Activated T-helper 2 cell treated with anti-CD3 and anti-CD28 coated beads, Interferon-gamma antibody, Interleukin-2, Interleukin-4, amounts not matched to agents 10 μg/mL and 5 μg/mL and 100 μg/mL, durations not matched to agents 14 hours and 24 hours and 36 hours (primary cell): ENCODE results near the gene MYEOV. TPM values are rescaled to one million over a fixed set of nuclear protein-coding genes. Genes with fewer than 3 reads are reported as not detected.

Source experiments
- DNase-seq: peaks from one replicate; pipeline ENCODE4 v3.0.0; 2021; ENCODE audit warnings: low spot score
- H3K27ac Mint-ChIP-seq: one replicate; pipeline ENCODE4 v1.8.0; 2021; ENCODE audit warnings: mixed read lengths
- H3K27me3 Mint-ChIP-seq: one replicate; pipeline ENCODE4 v1.8.0; 2021; ENCODE audit warnings: low read depth, mixed read lengths
- H3K36me3 Mint-ChIP-seq: one replicate; pipeline ENCODE4 v1.8.0; 2021; ENCODE audit warnings: low read depth, mixed read lengths
- H3K4me1 Mint-ChIP-seq: one replicate; pipeline ENCODE4 v1.8.0; 2021; ENCODE audit warnings: low read depth, mixed read lengths
- H3K4me3 Mint-ChIP-seq: one replicate; pipeline ENCODE4 v1.8.0; 2021; ENCODE audit warnings: low read depth, mild to moderate bottlenecking, moderate library complexity, mixed read lengths
- H3K9me3 Mint-ChIP-seq: one replicate; pipeline ENCODE4 v1.8.0; 2021; ENCODE audit warnings: mixed read lengths
- intact Hi-C: fragments of 100-400 bp; cut with micrococcal nuclease; formaldehyde crosslinking; loops from one replicate; pipeline ENCODE4 v1.15.1; 2023
- total RNA-seq: library from RNA; stranded (reverse); gene quantifications from 2 replicates; pipeline ENCODE4 v1.2.3, GENCODE V29; 2022

Gene MYEOV
- total RNA-seq, 1 donor from 2014 or later, result 0.09 TPM

DNA sequence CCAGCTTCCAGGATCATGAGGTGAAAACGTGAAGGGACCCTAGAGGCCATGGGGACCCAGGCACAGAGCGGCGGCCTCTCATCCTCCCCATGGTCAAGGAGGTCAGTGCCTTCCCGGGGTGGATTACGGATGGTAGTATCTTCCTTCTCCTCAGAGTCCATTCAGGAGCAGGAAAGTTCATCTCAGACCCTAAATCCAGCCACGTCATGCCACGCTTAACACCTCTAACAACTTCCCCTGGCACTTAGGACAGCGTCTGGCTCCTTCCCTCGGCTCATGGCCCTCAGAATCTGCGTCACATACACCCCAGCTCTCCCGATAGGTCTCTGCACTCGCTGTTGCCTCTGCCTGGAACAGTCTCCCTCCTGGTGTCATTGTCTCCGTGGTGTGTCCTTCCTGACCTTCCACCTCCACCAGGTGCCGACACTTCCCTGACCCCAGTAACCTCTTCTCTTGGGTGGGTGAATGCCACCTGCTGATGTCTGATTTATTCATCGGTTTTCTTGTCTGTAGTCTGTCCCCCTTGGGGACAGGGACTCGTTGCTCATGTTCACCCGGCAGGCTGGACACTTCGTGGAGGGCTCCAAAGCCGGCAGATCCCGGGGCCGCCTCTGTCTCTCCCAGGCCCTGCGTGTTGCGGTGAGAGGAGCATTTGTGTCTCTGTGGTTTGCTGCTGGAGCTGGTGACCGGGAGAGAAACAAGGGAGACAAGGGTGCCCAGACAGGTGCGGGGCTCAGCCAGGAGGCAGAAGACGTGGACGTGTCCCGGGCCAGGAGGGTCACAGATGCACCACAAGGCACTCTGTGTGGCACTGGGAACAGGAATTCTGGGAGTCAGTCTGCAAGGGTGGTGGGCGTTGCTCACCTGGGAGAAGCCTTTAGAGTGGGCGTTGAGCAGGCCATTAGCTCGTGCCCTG lies 1.4 kb downstream of the MYEOV start:
- no peak overlapping the region for H3K27ac Mint-ChIP-seq

DNA sequence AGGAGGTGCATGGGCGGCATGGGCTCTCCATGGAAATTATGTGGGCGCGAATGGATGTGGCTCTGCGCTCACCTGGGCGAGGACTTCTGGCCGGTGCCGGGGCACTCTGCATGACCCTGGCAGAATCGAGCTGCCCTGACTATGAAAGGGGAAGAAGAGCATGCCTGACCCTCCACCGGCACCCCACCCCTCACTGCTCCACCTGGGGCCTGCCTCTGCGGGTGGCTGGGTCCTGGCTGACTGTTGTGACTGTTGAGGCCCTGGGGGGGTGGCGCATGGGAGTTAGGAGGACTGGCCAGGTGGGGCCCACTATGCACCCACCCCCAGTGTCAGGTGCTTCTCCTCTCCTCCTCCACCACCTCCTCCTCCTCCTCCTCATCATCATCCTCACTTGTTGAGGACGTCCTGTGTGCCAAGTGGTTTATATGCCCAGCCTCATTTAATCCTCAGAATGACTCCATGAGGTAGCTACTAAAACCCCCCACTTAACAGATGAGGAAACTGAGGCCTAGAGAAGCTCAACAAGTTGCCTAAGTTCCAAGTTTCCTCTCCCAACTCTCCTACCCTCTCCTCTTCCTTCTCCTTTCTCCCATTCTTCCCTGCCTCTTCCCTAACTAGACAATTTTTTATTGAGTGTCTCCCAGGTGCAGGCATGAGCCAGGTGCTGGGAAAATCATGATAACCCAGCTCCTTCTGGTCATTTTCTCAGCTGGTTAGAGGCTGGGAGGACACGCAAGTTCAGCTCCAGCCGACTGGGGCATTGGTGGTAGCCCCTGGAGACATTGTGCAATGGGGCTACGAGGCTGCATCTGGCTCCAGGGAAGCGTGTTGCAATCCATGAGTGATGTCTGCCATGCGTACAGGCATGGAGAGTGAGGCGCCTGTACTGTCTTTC lies 2.3 kb downstream of the MYEOV start:
- intact Hi-C loops, result loop anchor here (2.0 to 5.0 kb wide), 6 partner anchors 21 to 174 kb away; no protein-coding TSS in a partner anchor
- Mint-ChIP-seq H3K4me3 (no peak overlapping the region), H3K4me1 (peaks cover 43% of the 10 kb centered on the region), H3K27me3 (no peaks in the 10 kb centered on the region), H3K36me3 (no peaks in the 10 kb centered on the region), H3K9me3 (no peaks in the 10 kb centered on the region), H3K27ac (no peak overlapping the region)
- DNase-seq, result no peak

More for the DNA sequence above, 1.4 kb downstream of the MYEOV start:
- DNase-seq, result no peak
- Mint-ChIP-seq H3K36me3 (no peaks in the 10 kb centered on the region), H3K4me3 (no peak overlapping the region), H3K9me3 (no peaks in the 10 kb centered on the region), H3K27me3 (no peaks in the 10 kb centered on the region), H3K4me1 (peaks cover 39% of the 10 kb centered on the region)
- intact Hi-C loops, result loop anchor here (5.0 kb wide), 3 partner anchors 57 to 173 kb away; no protein-coding TSS in a partner anchor

DNA sequence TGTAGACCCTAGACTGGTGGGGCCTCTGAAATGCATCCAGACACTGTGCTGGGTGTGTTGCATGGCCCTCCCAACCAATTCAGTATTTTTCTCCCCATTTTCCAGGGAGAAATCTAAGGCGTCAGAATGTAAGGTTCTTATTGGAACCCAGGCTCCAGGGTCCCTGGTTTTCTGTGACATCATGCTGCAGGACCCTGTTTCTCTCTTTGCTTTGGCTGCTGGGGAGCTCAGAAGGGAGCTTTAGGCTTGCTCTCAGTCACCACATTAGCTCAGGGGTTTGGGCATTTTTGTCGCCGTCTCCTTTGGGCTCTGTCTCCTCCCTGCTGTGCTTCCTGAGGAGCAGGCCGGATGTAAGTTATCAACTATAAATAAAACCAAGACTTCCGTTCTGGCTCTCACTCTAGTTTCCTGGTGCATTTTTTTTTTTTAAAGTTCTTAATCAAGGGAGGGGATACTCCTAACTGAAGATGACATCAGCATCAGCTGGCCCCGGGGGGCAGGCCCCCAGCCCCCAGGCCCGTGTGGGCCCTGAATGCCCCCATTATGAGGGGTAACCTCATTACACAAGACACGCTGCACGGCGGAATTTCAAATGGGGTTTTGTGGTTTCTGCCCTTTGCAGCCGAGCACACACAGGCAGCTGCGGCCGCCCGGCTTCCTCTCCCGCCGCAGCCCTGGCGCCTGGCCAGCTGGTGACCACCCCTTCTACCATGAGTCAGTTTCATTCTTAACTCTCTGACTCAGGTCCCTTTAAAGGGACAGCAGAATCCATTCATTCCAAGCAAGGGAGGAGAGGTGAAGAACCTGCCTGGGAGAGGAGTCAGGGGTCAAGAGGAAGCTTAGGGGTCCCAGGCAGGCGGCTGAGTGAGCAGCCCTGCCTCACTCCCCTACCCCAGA lies 3.2 kb downstream of the MYEOV start:
- Mint-ChIP-seq H3K9me3 (no peaks in the 10 kb centered on the region), H3K36me3 (no peaks in the 10 kb centered on the region), H3K27me3 (no peaks in the 10 kb centered on the region), H3K4me1 (peaks cover 43% of the 10 kb centered on the region), H3K4me3 (peak overlapping the region; percentile 46), H3K27ac (peak overlapping the region; percentile 79)
- intact Hi-C loops, result loop anchor here (1.0 to 5.0 kb wide), 9 partner anchors 20 to 250 kb away; no protein-coding TSS in a partner anchor
- peak; percentile 80 for DNase-seq

DNA sequence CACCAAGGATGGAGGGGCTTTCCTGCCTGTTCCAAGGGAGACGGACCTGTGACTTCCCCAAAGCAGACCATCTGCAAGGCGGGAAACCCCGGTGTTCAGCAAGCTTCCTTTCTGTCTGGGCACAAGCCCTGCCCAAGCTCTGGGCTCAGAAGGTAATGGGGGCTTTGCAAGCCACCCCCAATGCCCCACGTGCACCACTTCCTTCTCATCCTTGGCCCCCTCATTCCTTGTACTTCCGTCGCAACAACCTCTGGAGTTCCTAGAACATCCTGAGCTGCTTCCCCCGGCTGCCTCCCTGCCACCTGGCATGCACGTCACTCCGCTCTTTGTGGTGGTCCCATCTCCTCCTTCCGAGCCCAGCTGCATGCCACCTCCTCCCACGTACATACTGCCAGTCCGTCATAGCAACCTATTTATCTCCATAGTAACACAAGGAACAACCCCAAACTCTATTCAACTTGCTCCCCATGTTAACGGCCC lies 3.9 kb downstream of the MYEOV start:
- H3K4me3 Mint-ChIP-seq, result peak overlapping the region; percentile 46
- H3K27me3 Mint-ChIP-seq, result no peaks in the 10 kb centered on the region
- H3K4me1 Mint-ChIP-seq, result peaks cover 45% of the 10 kb centered on the region
- no peaks in the 10 kb centered on the region for H3K36me3 Mint-ChIP-seq
- no peaks in the 10 kb centered on the region for H3K9me3 Mint-ChIP-seq
- peak; percentile 24 for DNase-seq
- intact Hi-C loops, result loop anchor here (1.0 to 5.0 kb wide), 9 partner anchors 19 to 249 kb away; no protein-coding TSS in a partner anchor
- H3K27ac Mint-ChIP-seq, result peak overlapping the region; percentile 79

DNA sequence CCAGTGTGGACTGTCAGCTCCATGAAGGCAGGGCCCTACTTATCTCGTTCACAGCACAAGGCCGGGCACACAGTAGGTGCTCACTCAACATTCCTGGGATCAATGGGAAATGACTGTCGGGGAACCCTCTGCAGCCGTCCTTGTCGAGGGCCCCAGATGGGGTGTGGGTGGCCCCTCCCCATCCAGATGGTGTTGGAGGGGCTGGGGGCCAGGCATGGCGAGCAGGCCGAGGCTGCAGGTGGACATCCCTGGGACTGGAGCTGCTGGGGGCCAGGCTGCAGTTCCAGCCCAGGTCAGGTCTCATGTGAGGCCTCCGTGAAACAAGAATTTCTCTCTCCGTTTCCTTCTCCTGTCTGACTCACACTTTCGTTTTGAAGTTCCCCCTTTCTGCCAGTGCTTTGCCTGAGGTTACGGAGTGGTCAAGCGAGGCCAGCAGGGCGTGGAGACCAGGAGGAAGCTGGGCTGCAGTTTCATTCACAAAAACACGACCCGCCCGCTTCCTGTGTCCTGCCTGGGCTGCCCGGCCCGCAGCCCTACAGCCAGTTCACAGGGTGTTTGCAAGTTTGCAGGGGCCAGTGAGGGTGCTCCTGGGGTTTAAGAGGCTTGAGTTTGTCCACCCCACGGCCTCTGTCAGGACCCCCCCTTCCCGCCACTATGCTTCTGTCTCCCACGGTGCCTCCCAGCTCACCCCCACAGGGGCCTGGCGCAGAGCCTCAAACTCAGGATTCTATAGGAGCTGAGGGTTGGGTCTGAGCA lies 4.5 kb downstream of the MYEOV start:
- DNase-seq, result peak; percentile 32
- Mint-ChIP-seq H3K27ac (peak overlapping the region; percentile 79), H3K27me3 (no peaks in the 10 kb centered on the region), H3K4me1 (peaks cover 45% of the 10 kb centered on the region), H3K36me3 (no peaks in the 10 kb centered on the region), H3K9me3 (no peaks in the 10 kb centered on the region), H3K4me3 (peak overlapping the region; percentile 46)
- intact Hi-C loops, result loop anchor here (5.0 kb wide), 3 partner anchors 54 to 176 kb away; no protein-coding TSS in a partner anchor

DNA sequence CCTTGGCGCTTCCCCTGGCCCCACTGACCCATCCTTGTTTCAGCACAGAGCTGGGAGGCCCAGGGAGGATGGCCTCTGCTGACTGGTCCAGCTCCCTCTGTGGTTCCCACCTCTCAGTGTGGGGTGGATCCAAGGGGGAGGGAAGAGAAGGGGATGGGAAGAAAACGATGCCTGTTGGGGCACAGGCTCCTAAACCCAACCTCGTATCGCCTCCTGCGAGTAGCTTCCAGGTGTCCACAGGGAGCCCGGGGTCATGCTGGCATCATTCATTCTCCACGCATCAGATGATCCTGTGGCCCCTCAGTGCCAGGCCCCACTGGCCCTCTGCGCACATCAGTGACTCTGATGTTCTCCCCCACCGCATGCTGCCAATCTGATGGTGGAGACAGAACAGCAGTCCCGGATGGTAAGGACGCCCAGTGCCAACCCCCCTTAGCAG lies 5.1 kb downstream of the MYEOV start:
- DNase-seq, result no peak
- no peaks in the 10 kb centered on the region for H3K36me3 Mint-ChIP-seq
- no peak overlapping the region for H3K27ac Mint-ChIP-seq
- H3K9me3 Mint-ChIP-seq, result no peaks in the 10 kb centered on the region
- no peaks in the 10 kb centered on the region for H3K27me3 Mint-ChIP-seq
- peaks cover 45% of the 10 kb centered on the region for H3K4me1 Mint-ChIP-seq
- intact Hi-C loops, result loop anchor here (5.0 kb wide), 3 partner anchors 53 to 177 kb away; no protein-coding TSS in a partner anchor
- H3K4me3 Mint-ChIP-seq, result no peak overlapping the region

DNA sequence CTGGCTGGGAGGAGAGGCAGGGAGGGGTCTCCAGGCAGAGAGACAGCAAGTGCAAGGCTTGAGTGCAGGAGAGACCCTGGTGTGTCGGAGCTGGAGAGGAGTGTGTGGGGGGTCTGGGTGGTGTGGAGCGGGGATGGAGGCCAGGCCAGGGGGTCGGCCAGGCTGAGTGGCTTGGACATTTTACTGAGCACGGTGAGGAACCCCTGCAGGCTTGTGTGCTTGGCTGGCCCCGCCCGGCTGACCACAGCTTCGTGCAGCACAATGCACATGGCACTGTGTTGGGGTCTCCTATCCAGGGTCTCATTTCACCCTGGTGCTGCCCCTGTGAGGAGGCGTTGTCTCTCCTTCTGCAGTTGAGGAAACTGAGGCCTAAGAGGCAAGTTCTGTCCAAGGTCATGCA lies 5.6 kb downstream of the MYEOV start:
- peaks cover 2% of the 10 kb centered on the region for H3K27me3 Mint-ChIP-seq
- H3K36me3 Mint-ChIP-seq, result no peaks in the 10 kb centered on the region
- no peak overlapping the region for H3K4me3 Mint-ChIP-seq
- H3K4me1 Mint-ChIP-seq, result peaks cover 45% of the 10 kb centered on the region
- no peak overlapping the region for H3K27ac Mint-ChIP-seq
- H3K9me3 Mint-ChIP-seq, result no peaks in the 10 kb centered on the region
- no peak for DNase-seq
- intact Hi-C loops, result loop anchor here (5.0 kb wide), 3 partner anchors 53 to 177 kb away; no protein-coding TSS in a partner anchor

DNA sequence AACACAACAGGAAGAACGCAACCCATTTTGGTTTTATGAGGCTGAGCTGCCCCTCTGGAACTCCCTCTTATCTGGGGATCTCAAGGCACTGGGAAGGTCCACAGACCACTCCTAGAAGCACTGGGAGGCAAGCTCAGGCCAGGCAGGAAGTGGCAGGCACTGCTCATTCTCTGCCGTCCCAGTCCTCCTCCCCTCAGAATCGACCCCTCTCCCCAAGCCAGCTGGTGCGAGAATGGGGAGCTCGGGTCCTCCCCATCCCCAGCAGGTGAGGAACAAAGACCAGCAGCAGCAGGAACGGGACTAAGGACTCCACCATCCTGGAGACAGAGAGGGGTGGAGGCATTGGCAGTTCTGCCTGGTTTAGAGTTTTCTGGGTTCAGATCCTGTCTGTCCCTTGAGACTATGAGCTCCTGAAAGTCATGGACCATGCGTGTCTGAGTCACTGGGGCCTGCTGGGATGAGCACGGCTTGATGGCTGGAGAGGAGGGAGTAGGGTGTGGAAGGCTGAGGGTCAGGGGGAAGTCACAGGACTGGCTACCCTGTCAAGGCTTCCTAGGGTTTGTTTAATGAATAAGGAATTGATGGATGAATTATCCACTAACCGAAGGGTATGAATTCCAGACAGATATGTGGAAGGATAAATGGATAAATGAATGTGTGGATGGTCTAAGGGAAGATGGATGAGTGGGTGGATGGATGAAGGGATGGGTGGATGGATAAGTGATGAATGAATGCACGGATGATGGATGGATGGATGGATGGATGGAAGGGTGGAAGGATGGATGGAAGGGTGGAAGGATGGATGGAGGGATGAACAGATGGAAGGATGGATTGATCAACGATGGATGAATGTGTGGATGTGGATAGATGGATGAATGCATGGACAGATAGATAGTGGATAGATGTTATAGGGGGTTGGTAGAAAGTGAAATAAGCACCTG lies 6.4 kb downstream of the MYEOV start:
- intact Hi-C loops, result loop anchor here (1.0 kb wide), 1 partner anchor 11 kb away; no protein-coding TSS in a partner anchor
- no peaks in the 10 kb centered on the region for H3K36me3 Mint-ChIP-seq
- H3K4me3 Mint-ChIP-seq, result no peak overlapping the region
- DNase-seq, result no peak
- peaks cover 43% of the 10 kb centered on the region for H3K4me1 Mint-ChIP-seq
- H3K27me3 Mint-ChIP-seq, result peaks cover 2% of the 10 kb centered on the region
- peak overlapping the region; percentile 23 for H3K27ac Mint-ChIP-seq
- no peaks in the 10 kb centered on the region for H3K9me3 Mint-ChIP-seq

DNA sequence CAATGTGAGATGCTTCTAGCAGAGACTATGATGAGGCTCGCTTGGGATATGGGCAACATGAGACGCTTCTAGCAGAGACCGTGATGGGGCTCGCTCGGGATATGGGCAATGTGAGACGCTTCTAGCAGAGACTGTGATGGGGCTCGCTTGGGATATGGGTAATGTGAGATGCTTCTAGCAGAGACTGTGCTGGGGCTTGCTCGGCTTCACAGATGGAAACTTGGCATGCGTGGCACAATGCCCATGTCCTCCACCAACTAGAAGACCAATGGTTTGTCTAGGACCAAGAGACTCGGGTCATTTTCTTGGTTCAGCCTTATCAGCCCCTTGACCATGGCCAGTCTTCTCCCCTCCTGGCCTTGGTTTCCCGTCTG lies 7.1 kb downstream of the MYEOV start:
- H3K27me3 Mint-ChIP-seq, result peaks cover 2% of the 10 kb centered on the region
- no peak overlapping the region for H3K4me3 Mint-ChIP-seq
- peaks cover 38% of the 10 kb centered on the region for H3K4me1 Mint-ChIP-seq
- H3K27ac Mint-ChIP-seq, result no peak overlapping the region
- intact Hi-C loops, result loop anchor here (1.0 kb wide), 1 partner anchor 10 kb away; no protein-coding TSS in a partner anchor
- no peaks in the 10 kb centered on the region for H3K9me3 Mint-ChIP-seq
- no peaks in the 10 kb centered on the region for H3K36me3 Mint-ChIP-seq
- no peak for DNase-seq
